ENCODE measurements around the gene ADH6.
"Not testable (repeated sequence)": the region's sequence is repeated elsewhere in the genome, so short reads cannot be mapped to it uniquely, and the experiment has no call there.

The ADH6 gene

GRCh38 chr4:99207069-99207743, 11.8 kb downstream of the ADH6 start:
- TF ChIP-seq, protein P1, sequence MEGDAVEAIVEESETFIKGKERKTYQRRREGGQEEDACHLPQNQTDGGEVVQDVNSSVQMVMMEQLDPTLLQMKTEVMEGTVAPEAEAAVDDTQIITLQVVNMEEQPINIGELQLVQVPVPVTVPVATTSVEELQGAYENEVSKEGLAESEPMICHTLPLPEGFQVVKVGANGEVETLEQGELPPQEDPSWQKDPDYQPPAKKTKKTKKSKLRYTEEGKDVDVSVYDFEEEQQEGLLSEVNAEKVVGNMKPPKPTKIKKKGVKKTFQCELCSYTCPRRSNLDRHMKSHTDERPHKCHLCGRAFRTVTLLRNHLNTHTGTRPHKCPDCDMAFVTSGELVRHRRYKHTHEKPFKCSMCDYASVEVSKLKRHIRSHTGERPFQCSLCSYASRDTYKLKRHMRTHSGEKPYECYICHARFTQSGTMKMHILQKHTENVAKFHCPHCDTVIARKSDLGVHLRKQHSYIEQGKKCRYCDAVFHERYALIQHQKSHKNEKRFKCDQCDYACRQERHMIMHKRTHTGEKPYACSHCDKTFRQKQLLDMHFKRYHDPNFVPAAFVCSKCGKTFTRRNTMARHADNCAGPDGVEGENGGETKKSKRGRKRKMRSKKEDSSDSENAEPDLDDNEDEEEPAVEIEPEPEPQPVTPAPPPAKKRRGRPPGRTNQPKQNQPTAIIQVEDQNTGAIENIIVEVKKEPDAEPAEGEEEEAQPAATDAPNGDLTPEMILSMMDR (IDR thresholded peaks at IDR 0.05; ENCODE audit: extremely low read depth, missing control alignments): no peak
- no peak for DNase-seq (ENCODE audit: low spot score)

DNA sequence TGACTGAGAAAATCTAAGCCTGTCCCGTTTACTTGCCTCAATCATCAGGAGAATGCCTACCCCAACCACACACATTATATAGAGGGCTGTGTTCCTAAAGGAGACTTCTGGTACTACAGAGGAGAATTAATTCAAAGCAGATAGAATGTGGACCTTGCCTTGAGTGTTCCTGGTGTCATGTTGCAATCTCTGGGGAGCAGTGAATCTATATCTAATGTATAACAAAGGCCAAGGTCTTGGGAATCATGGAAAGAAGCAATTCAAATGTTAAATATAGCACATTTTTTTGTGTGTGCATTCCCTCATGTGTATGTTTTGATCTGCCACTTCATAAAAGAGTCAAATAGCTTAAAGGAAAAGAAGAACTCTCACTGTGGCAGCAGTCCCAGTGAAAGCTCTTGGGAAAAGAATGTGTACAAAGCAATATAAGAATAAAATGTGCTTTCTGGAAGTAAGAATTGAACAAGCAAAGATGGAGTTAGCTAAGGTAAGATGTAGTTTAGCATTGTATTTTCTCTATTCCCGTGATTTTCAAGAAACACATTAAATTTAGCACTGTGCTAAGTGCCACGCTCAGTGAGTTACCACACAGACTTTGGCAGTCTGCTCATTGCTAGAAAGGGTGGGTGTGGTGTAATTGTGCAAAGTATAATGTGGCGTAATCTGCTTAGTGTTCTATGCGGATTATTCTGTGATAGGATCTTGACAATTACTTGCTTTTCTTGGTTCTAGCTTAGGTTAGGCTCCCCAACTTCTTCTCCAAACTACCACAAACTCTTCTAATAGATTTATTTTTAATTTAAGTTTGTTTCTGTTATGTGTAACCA, 13.7 kb downstream of the ADH6 start:
- no peak for DNase-seq (ENCODE audit: low spot score)
- TF ChIP-seq, protein P1 (IDR thresholded peaks at IDR 0.05; ENCODE audit: extremely low read depth, missing control alignments): no peak

GRCh38 chr4:99202536-99202935, 16.5 kb downstream of the ADH6 start:
- TF ChIP-seq, protein P1 (IDR thresholded peaks at IDR 0.05; ENCODE audit: extremely low read depth, missing control alignments): no peak

GRCh38 chr4:99202094-99202493, 17.0 kb downstream of the ADH6 start:
- TF ChIP-seq, protein P1 (IDR thresholded peaks at IDR 0.05; ENCODE audit: extremely low read depth, missing control alignments): no peak
- no peak for DNase-seq (ENCODE audit: low spot score)

More at GRCh38 chr4:99202536-99202935, 16.5 kb downstream of the ADH6 start:
- DNase-seq (ENCODE audit: low spot score): no peak

GRCh38 chr4:99201690-99202089, 17.4 kb downstream of the ADH6 start:
- no peak for DNase-seq (ENCODE audit: low spot score)
- TF ChIP-seq, protein P1 (IDR thresholded peaks at IDR 0.05; ENCODE audit: extremely low read depth, missing control alignments): no peak

GRCh38 chr4:99200138-99200537, 18.9 kb downstream of the ADH6 start:
- DNase-seq (ENCODE audit: low spot score): no peak
- TF ChIP-seq, protein P1 (IDR thresholded peaks at IDR 0.05; ENCODE audit: extremely low read depth, missing control alignments): no peak

- TF ChIP-seq, protein P1 (IDR thresholded peaks at IDR 0.05; ENCODE audit: extremely low read depth, missing control alignments): no peak
- DNase-seq (ENCODE audit: low spot score): no peak
Measured at GRCh38 chr4:99190336-99190735, 28.7 kb downstream of the ADH6 start.

GRCh38 chr4:99189900-99190299, 29.1 kb downstream of the ADH6 start:
- DNase-seq (ENCODE audit: low spot score): not testable (repeated sequence)

Measured in GM20000 (cell line).